Amygdala (tissue), 56 donors: ENCODE measurements around the gene ZBTB44.
"Not testable (repeated sequence)": the region's sequence is repeated elsewhere in the genome, so short reads cannot be mapped to it uniquely, and the experiment has no call there.

Experiments used
- DNase-seq, 56 donors: peaks; one replicate each; lab custom pipeline; 2025; lab: John Stamatoyannopoulos, UW

Gene ZBTB44

DNA sequence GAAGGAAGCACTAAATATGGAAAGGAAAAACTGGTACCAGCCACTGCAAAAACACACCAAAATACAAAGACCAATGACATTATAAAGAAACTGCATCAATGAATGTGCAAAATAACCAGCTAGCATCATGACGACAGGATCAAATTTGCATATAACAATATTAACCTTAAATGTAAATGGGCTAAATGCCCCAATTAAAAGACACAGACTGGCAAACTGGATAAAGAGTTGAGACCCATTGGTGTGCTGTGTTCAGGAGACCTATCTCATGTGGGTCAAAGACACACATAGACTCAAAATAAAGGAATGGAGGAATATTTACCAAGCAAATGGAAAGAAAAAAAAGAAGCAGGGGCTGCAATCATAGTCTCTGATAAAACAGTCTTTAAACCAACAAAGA is 63.0 kb downstream of the ZBTB44 start:
- not testable (repeated sequence) for DNase-seq

DNA sequence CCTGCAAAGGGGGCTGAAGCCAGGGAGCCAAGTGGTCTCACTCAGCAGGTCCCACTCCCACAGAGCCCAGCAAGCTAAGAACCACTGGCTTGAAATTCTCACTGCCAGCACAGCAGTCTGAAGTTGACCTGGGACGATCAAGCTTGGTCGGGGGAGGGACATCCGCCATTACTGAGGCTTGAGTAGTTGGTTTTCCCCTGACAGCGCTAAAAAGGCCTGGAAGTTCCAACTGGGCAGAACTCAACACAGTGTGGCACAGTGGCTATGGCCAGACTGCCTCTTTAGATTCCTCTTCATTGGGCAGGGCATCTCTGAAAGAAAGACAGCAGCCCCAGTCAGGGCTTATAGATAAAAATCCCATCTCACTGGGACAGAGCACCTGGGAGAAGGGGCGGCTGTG is 64.8 kb downstream of the ZBTB44 start:
- not testable (repeated sequence) for DNase-seq

DNA sequence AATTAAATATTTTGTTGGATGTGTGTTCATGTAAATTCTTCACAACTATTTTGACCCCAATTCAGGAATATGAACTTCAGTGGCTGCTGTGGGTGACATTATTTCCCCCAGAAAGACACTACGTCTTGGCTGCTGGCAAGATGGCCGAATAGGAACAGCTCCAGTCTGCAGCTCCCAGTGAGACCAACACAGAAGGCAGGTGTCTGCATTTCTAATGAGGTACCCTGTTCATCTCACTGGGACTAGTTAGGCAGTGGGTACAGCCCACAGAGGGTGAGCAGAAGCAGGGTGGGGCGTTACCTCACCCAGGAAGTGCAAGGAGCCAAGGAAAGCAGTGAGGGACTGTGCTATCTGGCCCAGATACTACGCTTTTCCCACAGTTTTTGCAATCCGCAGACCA is 65.3 kb downstream of the ZBTB44 start:
- no peak for DNase-seq

DNA sequence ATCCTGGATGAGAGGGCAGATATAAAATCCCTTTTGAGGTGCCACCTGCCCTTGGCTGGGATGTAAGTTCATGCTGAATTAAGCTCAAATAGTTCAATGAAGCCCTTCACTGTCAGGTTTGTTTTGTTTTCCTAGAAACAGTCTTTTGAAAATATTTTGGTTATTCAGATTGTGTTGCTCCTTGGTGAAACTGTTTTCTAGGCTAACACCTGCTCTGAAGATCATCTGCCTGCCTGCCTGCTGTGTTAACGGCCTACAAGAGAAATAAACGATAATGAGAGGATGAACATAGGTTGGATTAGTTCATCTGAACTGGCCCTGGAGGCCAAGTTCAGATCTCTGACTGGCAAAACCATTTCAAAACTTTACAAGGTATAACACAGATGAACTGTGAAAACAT is 67.4 kb downstream of the ZBTB44 start:
- no peak for DNase-seq

GRCh38 chr11:130246738-130247137 is 68.0 kb downstream of the ZBTB44 start:
- DNase-seq: no peak

GRCh38 chr11:130246270-130246669 is 68.4 kb downstream of the ZBTB44 start:
- no peak for DNase-seq

DNA sequence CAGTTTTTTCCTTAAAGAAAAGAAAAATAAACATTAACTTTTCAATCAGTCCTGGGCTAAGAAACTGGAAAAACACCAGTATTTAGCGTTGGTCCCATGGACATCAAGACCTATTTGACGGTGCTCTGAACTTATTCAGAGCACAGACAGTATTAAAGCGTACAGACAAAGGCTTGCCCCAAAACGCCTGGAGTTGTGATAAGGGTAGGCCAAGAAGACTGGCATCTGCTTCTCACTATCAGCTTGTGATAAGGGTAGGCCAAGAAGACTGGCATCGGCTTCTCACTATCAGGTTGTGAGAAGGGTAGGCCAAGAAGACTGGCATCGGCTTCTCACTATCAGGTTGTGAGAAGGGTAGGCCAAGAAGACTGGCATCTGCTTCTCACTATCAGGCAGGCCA is 69.3 kb downstream of the ZBTB44 start:
- not testable (repeated sequence) for DNase-seq

GRCh38 chr11:130244848-130245247 is 69.9 kb downstream of the ZBTB44 start:
- DNase-seq: no peak

DNA sequence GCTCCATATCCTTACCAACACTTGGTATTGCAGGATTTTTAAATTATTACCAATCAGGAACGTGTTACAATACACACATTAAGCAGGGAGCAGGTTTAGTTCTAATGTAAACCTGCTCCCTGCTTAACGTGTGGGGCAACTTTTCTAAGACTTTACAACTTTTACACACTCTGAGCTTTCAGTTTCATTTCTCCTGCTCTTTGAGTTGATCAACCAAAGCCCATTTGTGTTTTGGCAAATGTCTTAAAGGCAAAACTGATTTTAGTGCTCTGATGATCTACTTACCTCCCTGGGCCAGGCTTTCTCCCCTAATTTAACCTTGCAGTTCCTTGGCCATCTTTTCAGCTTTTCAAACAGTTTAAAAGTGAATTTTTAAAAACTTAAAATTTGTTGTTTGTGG is 70.9 kb downstream of the ZBTB44 start:
- no peak for DNase-seq

GRCh38 chr11:130241713-130242112 is 73.0 kb downstream of the ZBTB44 start:
- DNase-seq: no peak

- DNase-seq: no peak
These were observed 77.3 kb downstream of the ZBTB44 start for GRCh38 chr11:130237282-130238006.

- no peak for DNase-seq
These were observed 80.4 kb downstream of the ZBTB44 start for GRCh38 chr11:130234315-130234714.

DNA sequence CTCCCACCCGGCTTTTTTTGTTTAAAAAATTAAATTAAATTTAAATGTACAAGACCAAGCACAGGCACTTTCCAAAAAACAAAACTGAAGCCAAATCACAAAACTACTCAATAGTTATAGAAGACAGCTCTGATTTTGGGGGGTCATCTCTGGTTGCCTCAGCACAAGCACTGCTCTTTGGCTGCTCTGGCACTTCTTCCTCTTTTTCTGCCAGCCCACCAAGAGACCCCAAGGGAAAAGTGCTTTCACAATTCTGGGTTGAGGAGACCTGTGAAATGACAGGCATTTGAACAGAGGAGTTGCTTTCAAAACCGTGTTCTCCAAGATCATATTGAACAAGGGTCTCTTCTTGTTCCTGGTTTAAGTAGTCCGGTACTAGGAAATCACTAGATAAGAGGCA is 80.8 kb downstream of the ZBTB44 start:
- not testable (repeated sequence) for DNase-seq

GRCh38 chr11:130233486-130233885 is 81.2 kb downstream of the ZBTB44 start:
- DNase-seq: not testable (repeated sequence)

DNA sequence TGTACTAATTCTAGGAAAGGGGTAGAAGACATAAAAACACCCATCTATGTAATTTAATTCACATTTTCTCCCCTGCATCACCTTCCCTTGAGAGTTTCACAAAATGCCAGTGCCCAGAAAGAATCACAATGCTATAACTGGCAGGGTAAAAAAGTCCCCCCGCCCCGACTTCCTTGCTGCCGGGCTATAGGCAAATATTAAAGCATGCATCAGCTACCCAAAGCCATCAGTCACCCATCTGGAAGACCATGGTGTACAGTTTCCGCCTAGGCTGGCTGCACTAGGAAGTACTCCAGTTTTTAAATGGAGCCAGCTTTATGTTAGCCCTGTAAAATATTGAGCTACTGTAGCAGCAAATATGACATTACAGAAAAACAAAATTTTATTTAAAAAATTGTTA is 87.3 kb downstream of the ZBTB44 start:
- DNase-seq: no peak

DNA sequence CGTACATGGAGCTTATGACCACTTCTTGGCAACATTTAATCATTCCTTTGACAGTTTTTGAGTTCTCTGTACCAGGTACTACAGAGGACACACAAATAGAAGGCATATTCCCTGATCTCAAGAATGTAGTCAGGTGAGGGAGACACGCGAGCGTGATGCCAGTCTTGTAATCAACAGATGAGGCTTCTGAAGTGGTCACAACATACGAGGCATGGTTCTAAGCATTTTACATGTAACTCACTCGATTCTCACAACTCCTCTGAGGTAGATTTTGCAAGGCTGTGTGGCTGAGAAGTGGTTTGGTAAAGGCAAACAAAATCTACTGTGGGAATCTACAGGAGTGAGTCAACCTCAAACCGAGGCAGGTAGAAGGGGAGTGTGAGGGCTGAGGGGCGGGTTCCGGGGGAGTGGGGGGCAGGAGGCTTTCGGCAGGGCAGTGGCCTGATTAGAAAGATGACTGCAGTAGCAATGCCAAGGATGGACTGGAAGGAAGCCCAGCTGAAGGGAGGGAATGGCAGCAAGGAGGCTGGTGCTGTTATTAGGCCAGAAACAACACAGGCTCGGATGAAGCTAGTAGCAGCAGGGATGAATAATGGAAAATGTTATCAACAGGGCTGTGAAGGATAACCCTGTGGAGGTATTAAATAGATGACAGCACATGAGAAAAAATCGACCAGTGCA is 91.3 kb downstream of the ZBTB44 start:
- DNase-seq: no peak

DNA sequence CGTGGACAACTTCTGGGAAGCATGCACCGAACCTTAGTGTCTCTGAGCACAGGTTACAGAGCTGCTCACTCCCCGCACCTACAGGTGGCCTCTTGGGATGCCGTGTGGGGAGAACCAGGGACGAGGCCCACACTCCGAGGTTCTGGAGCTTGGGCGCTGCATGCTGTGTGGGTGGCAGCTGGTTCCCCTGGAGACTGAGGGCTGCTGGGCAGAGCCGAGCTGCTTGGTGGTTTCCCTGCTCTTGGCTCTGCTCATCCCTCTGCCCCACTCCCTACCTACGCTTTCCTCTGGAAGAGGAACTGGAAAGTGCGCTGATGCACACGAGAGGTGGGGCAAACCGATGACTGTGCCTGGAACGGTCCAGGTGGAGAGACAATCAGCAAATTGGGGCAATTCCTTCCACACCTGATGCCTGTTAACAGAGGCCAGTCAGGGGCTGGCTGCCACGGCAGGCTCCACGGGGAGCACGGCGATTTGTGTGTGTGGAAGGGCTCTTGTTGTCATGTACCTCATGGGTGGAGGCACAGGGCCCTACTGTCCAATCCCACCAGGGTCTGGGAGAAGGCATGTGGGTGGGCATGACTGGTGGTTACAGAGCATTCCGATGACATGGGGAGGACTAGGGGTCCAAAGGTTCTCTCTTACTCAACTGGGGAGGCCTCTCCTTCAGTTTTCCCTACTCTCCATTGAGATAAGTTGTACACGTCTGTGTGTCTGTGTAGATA is 94.2 kb downstream of the ZBTB44 start:
- peak in 1 of 56 donors; percentile 37 for DNase-seq

DNA sequence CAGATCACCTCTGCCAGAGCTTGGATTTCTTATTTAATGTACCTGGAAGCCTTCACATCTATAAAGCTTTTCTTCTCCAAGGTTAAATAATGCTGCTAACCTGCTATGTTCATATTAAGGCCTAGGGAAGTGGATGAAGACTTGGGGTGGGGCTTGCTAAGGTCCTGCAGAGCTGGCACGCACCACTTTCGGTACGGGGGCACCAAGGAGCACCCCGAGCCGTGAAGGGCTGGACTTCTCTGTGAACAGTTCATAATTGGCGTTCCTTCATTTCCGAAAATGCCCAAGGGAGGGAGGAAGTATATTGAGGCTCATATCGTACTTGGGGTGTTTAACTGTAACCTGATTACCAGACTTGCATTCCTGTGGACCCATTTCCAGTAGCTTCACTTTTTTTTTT is 95.6 kb downstream of the ZBTB44 start:
- no peak for DNase-seq

DNA sequence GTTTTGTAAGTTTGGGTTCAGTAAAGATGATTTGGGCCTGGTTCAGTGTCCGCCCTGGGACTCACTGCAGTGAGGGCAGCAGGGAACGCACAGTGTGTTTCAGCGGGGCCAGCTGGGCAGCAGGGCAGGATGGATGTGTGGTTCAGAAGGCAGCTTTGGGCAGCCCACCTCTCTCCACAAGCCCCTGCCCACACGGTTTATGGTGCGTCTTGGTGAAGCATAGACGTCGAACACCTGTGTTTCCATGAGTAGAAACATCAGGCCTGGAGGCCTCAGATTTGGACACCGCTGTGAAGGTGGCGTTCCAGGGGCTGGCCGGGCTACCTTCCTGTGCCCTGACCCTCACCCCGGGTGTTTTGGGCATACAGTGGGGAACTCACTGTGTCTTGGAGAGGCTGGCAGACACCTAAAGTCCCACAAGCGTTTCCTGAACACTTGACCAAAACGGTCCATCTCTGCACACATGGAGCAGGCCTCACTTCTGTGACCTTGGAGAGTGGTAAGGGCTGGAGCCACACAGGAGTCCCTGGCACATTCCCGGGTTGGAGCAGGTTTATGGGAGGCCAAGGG is 96.1 kb downstream of the ZBTB44 start:
- DNase-seq: no peak

GRCh38 chr11:130217133-130218031 is 97.3 kb downstream of the ZBTB44 start:
- DNase-seq: no peak
